ENCODE data around the gene DDN.

Gene DDN

GRCh38 chr12:48973941-48974673 lies 25.1 kb downstream of the DDN start:
- Histone ChIP-seq H3K27me3 (ENCODE audit: control insufficient read depth in 2 of 2, insufficient read depth in 2 of 2, low read length in 2 of 2) (peaks cover 61 to 75% of the 10 kb centered on the region in 2 donors), H3K36me3 (ENCODE audit: control insufficient read depth in 2 of 2, insufficient read depth in 2 of 2, low read length in 2 of 2) (no peaks in the 10 kb centered on the region), H3K27ac (ENCODE audit: low read depth in 2 of 2, low read length in 2 of 2) (no peak overlapping the region), H3K9ac (ENCODE audit: low read depth in 1 of 2, low read length in 2 of 2) (no peak overlapping the region), H3K9me3 (ENCODE audit: control insufficient read depth in 2 of 2, low read length in 2 of 2) (peaks cover 0 to 2% of the 10 kb centered on the region in 2 donors), H3K4me1 (ENCODE audit: control insufficient read depth in 2 of 2, insufficient read depth in 2 of 2, low read length in 2 of 2) (peaks cover 28 to 35% of the 10 kb centered on the region in 2 donors), H3K4me3 (ENCODE audit: low read length in 2 of 2) (no peak overlapping the region)

GRCh38 chr12:48973531-48973930 lies 25.6 kb downstream of the DDN start:
- Histone ChIP-seq H3K9me3 (ENCODE audit: control insufficient read depth in 2 of 2, low read length in 2 of 2) (peaks cover 0 to 2% of the 10 kb centered on the region in 2 donors), H3K36me3 (ENCODE audit: control insufficient read depth in 2 of 2, insufficient read depth in 2 of 2, low read length in 2 of 2) (no peaks in the 10 kb centered on the region), H3K4me1 (ENCODE audit: control insufficient read depth in 2 of 2, insufficient read depth in 2 of 2, low read length in 2 of 2) (peaks cover 23 to 32% of the 10 kb centered on the region in 2 donors), H3K9ac (ENCODE audit: low read depth in 1 of 2, low read length in 2 of 2) (no peak overlapping the region), H3K27ac (ENCODE audit: low read depth in 2 of 2, low read length in 2 of 2) (no peak overlapping the region), H3K27me3 (ENCODE audit: control insufficient read depth in 2 of 2, insufficient read depth in 2 of 2, low read length in 2 of 2) (peaks cover 56 to 70% of the 10 kb centered on the region in 2 donors), H3K4me3 (ENCODE audit: low read length in 2 of 2) (no peak overlapping the region)

GRCh38 chr12:48972952-48973483 lies 26.2 kb downstream of the DDN start:
- H3K27me3 ChIP-seq (ENCODE audit: control insufficient read depth in 2 of 2, insufficient read depth in 2 of 2, low read length in 2 of 2): peaks cover 53 to 65% of the 10 kb centered on the region in 2 donors
- no peak overlapping the region for H3K9ac ChIP-seq (ENCODE audit: low read depth in 1 of 2, low read length in 2 of 2)
- no peak overlapping the region for H3K27ac ChIP-seq (ENCODE audit: low read depth in 2 of 2, low read length in 2 of 2)
- no peak overlapping the region for H3K4me3 ChIP-seq (ENCODE audit: low read length in 2 of 2)
- H3K9me3 ChIP-seq (ENCODE audit: control insufficient read depth in 2 of 2, low read length in 2 of 2): peaks cover 0 to 2% of the 10 kb centered on the region in 2 donors
- H3K4me1 ChIP-seq (ENCODE audit: control insufficient read depth in 2 of 2, insufficient read depth in 2 of 2, low read length in 2 of 2): peaks cover 21 to 31% of the 10 kb centered on the region in 2 donors
- no peaks in the 10 kb centered on the region for H3K36me3 ChIP-seq (ENCODE audit: control insufficient read depth in 2 of 2, insufficient read depth in 2 of 2, low read length in 2 of 2)

- Histone ChIP-seq H3K4me3 (ENCODE audit: low read length in 2 of 2) (no peak overlapping the region), H3K27me3 (ENCODE audit: control insufficient read depth in 2 of 2, insufficient read depth in 2 of 2, low read length in 2 of 2) (peaks cover 50 to 60% of the 10 kb centered on the region in 2 donors)
These were observed 26.8 kb downstream of the DDN start for GRCh38 chr12:48972213-48972951.

GRCh38 chr12:48970702-48971334 lies 28.4 kb downstream of the DDN start:
- H3K9me3 ChIP-seq (ENCODE audit: control insufficient read depth in 2 of 2, low read length in 2 of 2): no peaks in the 10 kb centered on the region
- peaks cover 21 to 25% of the 10 kb centered on the region in 2 donors for H3K4me1 ChIP-seq (ENCODE audit: control insufficient read depth in 2 of 2, insufficient read depth in 2 of 2, low read length in 2 of 2)
- no peak overlapping the region for H3K9ac ChIP-seq (ENCODE audit: low read depth in 1 of 2, low read length in 2 of 2)
- H3K27ac ChIP-seq (ENCODE audit: low read depth in 2 of 2, low read length in 2 of 2): no peak overlapping the region
- H3K4me3 ChIP-seq (ENCODE audit: low read length in 2 of 2): no peak overlapping the region
- no peaks in the 10 kb centered on the region for H3K36me3 ChIP-seq (ENCODE audit: control insufficient read depth in 2 of 2, insufficient read depth in 2 of 2, low read length in 2 of 2)
- H3K27me3 ChIP-seq (ENCODE audit: control insufficient read depth in 2 of 2, insufficient read depth in 2 of 2, low read length in 2 of 2): peaks cover 43 to 53% of the 10 kb centered on the region in 2 donors

More at GRCh38 chr12:48972213-48972951, 26.8 kb downstream of the DDN start:
- H3K9ac ChIP-seq (ENCODE audit: low read depth in 1 of 2, low read length in 2 of 2): no peak overlapping the region
- H3K4me1 ChIP-seq (ENCODE audit: control insufficient read depth in 2 of 2, insufficient read depth in 2 of 2, low read length in 2 of 2): peaks cover 21 to 28% of the 10 kb centered on the region in 2 donors
- H3K9me3 ChIP-seq (ENCODE audit: control insufficient read depth in 2 of 2, low read length in 2 of 2): no peaks in the 10 kb centered on the region
- H3K27ac ChIP-seq (ENCODE audit: low read depth in 2 of 2, low read length in 2 of 2): no peak overlapping the region
- H3K36me3 ChIP-seq (ENCODE audit: control insufficient read depth in 2 of 2, insufficient read depth in 2 of 2, low read length in 2 of 2): no peaks in the 10 kb centered on the region

GRCh38 chr12:48969833-48970701 lies 29.1 kb downstream of the DDN start:
- Histone ChIP-seq H3K27me3 (ENCODE audit: control insufficient read depth in 2 of 2, insufficient read depth in 2 of 2, low read length in 2 of 2) (peaks cover 40 to 48% of the 10 kb centered on the region in 2 donors), H3K4me1 (ENCODE audit: control insufficient read depth in 2 of 2, insufficient read depth in 2 of 2, low read length in 2 of 2) (peaks cover 21 to 25% of the 10 kb centered on the region in 2 donors), H3K9ac (ENCODE audit: low read depth in 1 of 2, low read length in 2 of 2) (no peak overlapping the region), H3K4me3 (ENCODE audit: low read length in 2 of 2) (no peak overlapping the region), H3K9me3 (ENCODE audit: control insufficient read depth in 2 of 2, low read length in 2 of 2) (no peaks in the 10 kb centered on the region), H3K36me3 (ENCODE audit: control insufficient read depth in 2 of 2, insufficient read depth in 2 of 2, low read length in 2 of 2) (no peaks in the 10 kb centered on the region), H3K27ac (ENCODE audit: low read depth in 2 of 2, low read length in 2 of 2) (no peak overlapping the region)

DNA sequence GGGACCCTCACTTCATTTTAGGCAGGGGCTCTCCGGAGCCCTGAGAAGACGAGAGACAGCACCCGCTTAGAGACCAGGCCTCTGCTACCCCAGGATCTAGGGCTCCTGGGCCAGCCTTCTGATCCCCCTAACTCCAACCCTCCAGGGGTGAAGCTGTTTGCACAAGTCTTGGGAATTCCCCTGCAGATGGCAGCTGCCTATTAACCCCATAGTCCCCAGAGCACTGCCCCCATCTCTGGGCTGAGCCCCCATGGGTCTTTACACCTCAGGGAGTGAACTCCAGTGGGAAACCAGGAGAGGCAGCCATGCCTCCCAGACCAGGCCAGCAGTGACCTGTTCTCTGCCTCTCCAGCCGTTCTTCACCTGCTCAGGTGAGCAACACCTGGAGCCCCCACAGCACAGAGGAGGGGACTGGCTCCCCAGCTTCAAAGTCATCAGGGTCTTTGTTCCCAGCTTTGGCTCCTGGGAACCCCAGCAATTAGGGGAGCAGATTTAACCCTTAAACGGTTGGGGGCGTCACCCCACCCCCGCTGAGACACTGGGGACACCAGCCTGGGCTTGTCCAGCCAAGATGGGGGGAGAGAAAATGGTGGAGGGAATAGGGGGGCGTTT lies 29.9 kb downstream of the DDN start:
- Histone ChIP-seq H3K4me3 (ENCODE audit: low read length in 2 of 2) (no peak overlapping the region), H3K9me3 (ENCODE audit: control insufficient read depth in 2 of 2, low read length in 2 of 2) (no peaks in the 10 kb centered on the region), H3K27me3 (ENCODE audit: control insufficient read depth in 2 of 2, insufficient read depth in 2 of 2, low read length in 2 of 2) (peaks cover 37 to 46% of the 10 kb centered on the region in 2 donors), H3K9ac (ENCODE audit: low read depth in 1 of 2, low read length in 2 of 2) (no peak overlapping the region), H3K4me1 (ENCODE audit: control insufficient read depth in 2 of 2, insufficient read depth in 2 of 2, low read length in 2 of 2) (peaks cover 21 to 25% of the 10 kb centered on the region in 2 donors), H3K36me3 (ENCODE audit: control insufficient read depth in 2 of 2, insufficient read depth in 2 of 2, low read length in 2 of 2) (no peaks in the 10 kb centered on the region), H3K27ac (ENCODE audit: low read depth in 2 of 2, low read length in 2 of 2) (no peak overlapping the region)

DNA sequence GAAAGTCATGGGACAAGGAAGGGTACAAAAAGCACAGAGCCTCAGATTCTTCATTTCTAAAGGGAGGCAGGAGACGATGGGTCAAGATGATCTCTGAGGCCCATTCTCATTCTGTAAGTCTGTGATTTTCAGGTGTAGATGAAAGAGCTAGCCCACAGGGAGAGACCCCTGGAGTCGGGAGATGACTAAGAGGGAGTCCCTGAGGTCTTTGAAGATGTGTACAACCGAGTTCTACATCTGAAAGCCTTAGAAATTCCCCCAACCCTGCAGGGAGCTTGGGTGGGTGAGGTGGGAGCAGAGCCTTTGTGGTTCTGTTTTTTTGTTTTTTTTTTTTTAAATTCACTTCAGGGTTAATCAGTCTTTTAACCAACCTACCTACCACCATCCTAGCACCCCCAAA lies 30.7 kb downstream of the DDN start:
- H3K9me3 ChIP-seq (ENCODE audit: control insufficient read depth in 2 of 2, low read length in 2 of 2): no peaks in the 10 kb centered on the region
- peaks cover 21 to 25% of the 10 kb centered on the region in 2 donors for H3K4me1 ChIP-seq (ENCODE audit: control insufficient read depth in 2 of 2, insufficient read depth in 2 of 2, low read length in 2 of 2)
- H3K27ac ChIP-seq (ENCODE audit: low read depth in 2 of 2, low read length in 2 of 2): no peak overlapping the region
- no peak overlapping the region for H3K9ac ChIP-seq (ENCODE audit: low read depth in 1 of 2, low read length in 2 of 2)
- peaks cover 30 to 38% of the 10 kb centered on the region in 2 donors for H3K27me3 ChIP-seq (ENCODE audit: control insufficient read depth in 2 of 2, insufficient read depth in 2 of 2, low read length in 2 of 2)
- no peaks in the 10 kb centered on the region for H3K36me3 ChIP-seq (ENCODE audit: control insufficient read depth in 2 of 2, insufficient read depth in 2 of 2, low read length in 2 of 2)
- H3K4me3 ChIP-seq (ENCODE audit: low read length in 2 of 2): no peak overlapping the region

DNA sequence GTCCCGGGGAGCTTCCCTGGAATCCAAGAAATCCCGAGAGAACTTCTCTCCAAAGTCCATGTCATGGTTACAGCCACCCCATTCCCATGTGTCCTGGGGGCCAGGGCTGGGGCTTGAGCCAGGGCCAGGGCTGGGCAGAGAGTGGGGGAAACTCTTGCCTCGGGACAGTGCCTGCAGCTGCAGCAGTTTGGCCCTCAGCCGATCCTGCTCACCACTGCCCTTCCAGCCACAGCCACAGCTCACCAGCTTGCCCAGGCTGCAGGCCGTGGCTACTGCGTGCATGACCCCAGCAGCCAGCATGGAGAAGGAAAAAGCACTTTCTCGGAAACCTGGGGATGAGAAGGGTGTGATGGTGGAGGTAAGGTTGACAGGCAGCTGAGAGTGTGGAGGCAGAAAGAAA lies 31.2 kb downstream of the DDN start:
- Histone ChIP-seq H3K27me3 (ENCODE audit: control insufficient read depth in 2 of 2, insufficient read depth in 2 of 2, low read length in 2 of 2) (peaks cover 25 to 33% of the 10 kb centered on the region in 2 donors), H3K4me3 (ENCODE audit: low read length in 2 of 2) (no peak overlapping the region), H3K36me3 (ENCODE audit: control insufficient read depth in 2 of 2, insufficient read depth in 2 of 2, low read length in 2 of 2) (no peaks in the 10 kb centered on the region), H3K4me1 (ENCODE audit: control insufficient read depth in 2 of 2, insufficient read depth in 2 of 2, low read length in 2 of 2) (peaks cover 21 to 25% of the 10 kb centered on the region in 2 donors), H3K9ac (ENCODE audit: low read depth in 1 of 2, low read length in 2 of 2) (no peak overlapping the region), H3K27ac (ENCODE audit: low read depth in 2 of 2, low read length in 2 of 2) (no peak overlapping the region), H3K9me3 (ENCODE audit: control insufficient read depth in 2 of 2, low read length in 2 of 2) (no peaks in the 10 kb centered on the region)

Data from mucosa of rectum (tissue), 2 donors.